GM12864 (cell line): ENCODE measurements around the gene CLDN16.

Experiments
- DNase-seq: peaks from one replicate; pipeline ENCODE4 v3.0.0-alpha.2; 2011; ENCODE audit warnings: low read depth
- H3K4me3 ChIP-seq: 2 replicates; pipeline ENCODE4 v1.5.1; 2011; ENCODE audit warnings: mild to moderate bottlenecking, low read depth, low read length, control low read depth
- CTCF ChIP-seq: IDR thresholded peaks from 2 replicates; pipeline ENCODE4 v1.5.1; 2011; ENCODE audit warnings: low read depth, mild to moderate bottlenecking, moderate library complexity, low read length, control low read depth, inconsistent platforms; ENCODE audit errors: missing control alignments

The CLDN16 gene

GRCh38 chr3:190362258-190362657 is 25.7 kb upstream of the CLDN16 start:
- DNase-seq = no peak
- no peak for TF ChIP-seq CTCF

GRCh38 chr3:190366133-190366532 is 21.8 kb upstream of the CLDN16 start:
- DNase-seq = no peak
- no peak for TF ChIP-seq CTCF
- no peak overlapping the region for H3K4me3 ChIP-seq

More at GRCh38 chr3:190362258-190362657, 25.7 kb upstream of the CLDN16 start:
- H3K4me3 ChIP-seq = no peak overlapping the region

- no peak overlapping the region for H3K4me3 ChIP-seq
- DNase-seq = no peak
- no peak for TF ChIP-seq CTCF
Observed at GRCh38 chr3:190368881-190369280, 19.1 kb upstream of the CLDN16 start.

GRCh38 chr3:190369668-190370295 is 18.2 kb upstream of the CLDN16 start:
- no peak overlapping the region for H3K4me3 ChIP-seq
- no peak for TF ChIP-seq CTCF
- no peak for DNase-seq

GRCh38 chr3:190370369-190370768 is 17.6 kb upstream of the CLDN16 start:
- no peak for DNase-seq
- no peak for TF ChIP-seq CTCF
- no peak overlapping the region for H3K4me3 ChIP-seq

- TF ChIP-seq CTCF = no peak
- DNase-seq = no peak
Observed at GRCh38 chr3:190371152-190371551, 16.8 kb upstream of the CLDN16 start.

GRCh38 chr3:190375246-190375645 is 12.7 kb upstream of the CLDN16 start:
- TF ChIP-seq CTCF = no peak
- no peak for DNase-seq
- no peak overlapping the region for H3K4me3 ChIP-seq

More at GRCh38 chr3:190371152-190371551, 16.8 kb upstream of the CLDN16 start:
- H3K4me3 ChIP-seq = no peak overlapping the region
